GM15510 (cell line): ENCODE results near the gene MAPK8IP2.

Source experiments
- POLR2A ChIP-seq: IDR thresholded peaks from 3 replicates; pipeline ENCODE4 v1.6.1; 2011; ENCODE audit warnings: borderline replicate concordance; ENCODE audit not compliant: insufficient read length; ENCODE audit errors: extremely low read depth

MAPK8IP2 gene

GRCh38 chr22:50626314-50626849 lies 25.8 kb downstream of the MAPK8IP2 start:
- no peak for TF ChIP-seq POLR2A

- no peak for TF ChIP-seq POLR2A
Observed at GRCh38 chr22:50626850-50627641, 26.5 kb downstream of the MAPK8IP2 start.

DNA sequence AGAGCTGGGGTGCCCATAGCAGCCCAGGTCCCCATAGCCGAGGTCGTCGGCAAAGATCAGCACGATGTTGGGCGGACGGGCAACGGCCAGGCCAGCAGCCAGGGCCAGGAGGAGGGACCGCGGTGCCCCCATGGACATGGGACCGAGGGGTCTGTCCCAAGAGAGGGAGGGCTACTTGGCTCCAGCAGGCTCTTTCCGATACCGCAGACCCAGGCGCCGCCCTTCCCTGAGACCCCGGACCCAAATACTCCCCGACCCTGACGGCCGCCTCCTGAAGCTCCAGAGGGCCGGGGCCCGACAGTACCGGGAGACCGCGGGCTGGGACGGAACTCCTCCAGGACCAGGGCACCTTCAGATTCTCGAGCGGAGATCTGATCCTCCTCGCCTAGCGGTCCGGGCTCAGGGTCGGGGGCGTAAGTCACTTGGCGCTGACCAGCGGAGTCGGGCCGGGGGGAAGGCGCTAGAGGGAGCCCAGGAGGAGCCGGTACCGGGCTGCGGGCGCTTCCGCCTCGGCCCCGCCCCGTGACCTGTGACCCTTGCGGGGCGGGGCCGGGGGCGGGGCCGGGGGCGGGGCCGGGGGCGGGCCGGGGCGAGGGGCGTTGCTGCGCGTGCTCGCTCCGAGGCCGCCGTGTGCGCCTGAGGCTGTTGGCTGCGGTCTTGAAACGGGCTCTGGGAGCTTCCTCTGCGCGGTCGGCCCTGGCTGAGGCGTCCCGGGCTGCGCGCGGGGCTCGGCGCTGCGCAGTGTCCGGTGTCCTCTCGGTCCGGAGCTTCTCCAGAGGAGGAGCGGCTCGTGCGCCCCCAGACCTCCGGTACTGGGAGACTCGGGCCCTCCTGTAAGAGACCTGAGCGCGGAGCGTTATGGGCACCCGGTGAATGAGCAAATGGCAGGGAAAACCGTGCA lies 27.3 kb downstream of the MAPK8IP2 start, which contains the start of gene ARSA:
Gene ARSA, minus strand, starts transcription at position 511 of the 901 bp plus-strand sequence. Its CDS starts 373 bp downstream, at position 138.
- peak; percentile 65 for TF ChIP-seq POLR2A

GRCh38 chr22:50628543-50629134 lies 28.0 kb downstream of the MAPK8IP2 start:
- TF ChIP-seq POLR2A, result no peak

GRCh38 chr22:50630376-50630775 lies 29.8 kb downstream of the MAPK8IP2 start:
- TF ChIP-seq POLR2A, result no peak

GRCh38 chr22:50633086-50633485 lies 32.5 kb downstream of the MAPK8IP2 start:
- TF ChIP-seq POLR2A, result no peak

DNA sequence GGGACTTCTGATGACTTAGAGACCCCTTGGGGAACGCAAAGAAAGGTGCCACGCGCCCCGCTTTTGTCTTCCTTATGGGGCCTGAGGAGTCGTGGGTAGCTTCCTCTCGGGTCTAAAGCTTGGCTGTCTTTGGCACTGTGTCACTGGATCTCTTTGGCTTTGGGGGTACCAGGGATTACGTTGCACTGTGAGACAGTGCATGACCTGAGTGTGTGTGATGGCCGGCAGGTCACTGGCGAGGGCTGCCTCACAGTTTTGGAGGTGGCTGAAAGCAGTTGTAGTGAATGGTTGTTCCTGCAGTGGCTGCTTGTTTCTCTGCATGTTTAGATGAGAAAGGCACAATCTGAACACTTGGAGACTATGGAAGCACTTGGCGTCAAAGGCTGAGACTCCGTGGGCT lies 33.2 kb downstream of the MAPK8IP2 start:
- no peak for TF ChIP-seq POLR2A

GRCh38 chr22:50635591-50635990 lies 35.0 kb downstream of the MAPK8IP2 start:
- TF ChIP-seq POLR2A, result no peak

DNA sequence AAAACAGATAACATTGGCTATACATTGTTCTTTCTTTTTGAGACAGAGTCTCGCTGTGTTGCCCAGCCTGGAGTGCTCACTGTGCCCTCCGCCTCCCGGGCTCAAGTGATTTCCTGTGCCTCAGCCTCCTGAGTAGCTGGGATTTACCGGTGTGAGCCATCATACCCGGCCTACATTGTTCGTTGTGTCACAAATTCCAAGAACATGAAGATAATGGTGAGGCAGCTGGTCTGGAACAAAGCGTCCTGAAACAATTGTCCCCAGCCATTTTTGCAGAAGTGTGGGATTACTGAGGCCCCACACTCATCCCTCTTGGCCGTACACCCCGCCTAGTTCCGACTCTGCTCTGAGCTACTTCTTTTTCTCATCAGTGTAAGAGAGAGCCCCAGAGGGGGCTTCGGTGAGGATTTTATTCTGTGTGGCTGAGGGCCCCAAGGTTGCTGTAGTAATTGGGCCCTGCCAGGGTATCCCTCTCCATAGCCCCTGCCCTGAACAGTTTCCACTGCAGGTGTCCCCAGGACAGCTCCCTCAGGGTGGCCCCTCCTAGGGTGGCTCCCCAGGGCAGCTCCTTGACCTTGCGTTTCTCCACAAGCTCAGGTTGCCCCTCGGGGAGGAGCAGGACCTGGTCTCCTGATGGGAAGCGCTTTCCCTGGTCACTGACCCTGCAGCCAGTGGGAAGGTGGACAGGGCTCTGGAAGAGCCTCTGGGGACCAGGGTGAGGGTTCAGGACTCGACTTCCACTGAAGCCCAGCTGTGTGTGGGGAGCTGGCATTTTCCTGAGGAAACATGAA lies 40.5 kb downstream of the MAPK8IP2 start:
- TF ChIP-seq POLR2A, result no peak

GRCh38 chr22:50641696-50642607 lies 41.4 kb downstream of the MAPK8IP2 start:
- no peak for TF ChIP-seq POLR2A

GRCh38 chr22:50653256-50653655 lies 52.7 kb downstream of the MAPK8IP2 start:
- no peak for TF ChIP-seq POLR2A

DNA sequence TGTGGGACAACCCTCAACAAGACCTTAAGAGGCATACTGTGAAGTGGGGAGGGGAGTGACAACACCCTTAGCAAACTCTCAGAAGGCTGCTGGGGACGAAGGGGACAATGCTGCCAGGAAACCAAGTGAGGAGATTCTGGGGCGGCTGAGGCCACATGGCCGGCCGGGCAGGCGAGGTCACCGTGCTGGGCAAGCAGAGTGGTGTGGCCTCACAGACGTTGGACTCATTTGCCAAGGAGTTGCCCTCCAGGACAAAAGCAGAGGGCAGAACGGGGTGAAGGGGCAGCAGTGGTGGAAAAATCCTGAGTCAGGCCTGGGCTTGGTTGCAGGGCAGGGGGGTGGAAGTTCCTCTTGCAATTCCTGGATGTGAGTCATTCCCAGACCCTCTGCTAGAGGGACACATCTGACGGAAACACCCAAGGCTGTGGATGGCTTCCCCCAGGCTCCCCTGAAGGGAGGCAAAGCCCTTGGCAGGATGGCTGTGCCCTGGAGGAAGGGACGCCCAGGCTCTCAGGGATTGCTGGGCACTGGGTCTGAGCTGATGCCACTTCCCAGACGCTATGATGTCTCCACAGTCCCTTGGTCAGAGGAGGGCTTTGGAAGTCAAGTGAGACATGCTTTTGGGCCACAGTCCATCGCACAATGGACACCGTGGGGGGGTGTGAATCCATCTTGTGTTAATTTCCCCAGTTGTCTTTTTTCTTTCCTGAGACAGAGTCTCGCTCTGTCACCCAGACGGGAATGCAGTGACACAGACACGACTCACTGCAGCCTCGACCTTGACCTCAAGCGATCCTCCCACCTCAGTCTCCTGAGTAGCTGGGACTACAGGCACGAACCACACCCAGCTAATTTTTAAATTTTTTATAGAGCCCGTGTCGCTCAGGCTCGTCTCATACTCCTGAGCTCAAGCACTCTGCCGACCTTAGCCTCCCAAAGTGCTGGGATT lies 55.8 kb downstream of the MAPK8IP2 start:
- TF ChIP-seq POLR2A, result no peak
